Measurements from ENCODE around the gene PDXP. TPM values are rescaled to one million over a fixed set of nuclear protein-coding genes. Genes with fewer than 3 reads are reported as not detected.
"Not testable (repeated sequence)": the region's sequence is repeated elsewhere in the genome, so short reads cannot be mapped to it uniquely, and the experiment has no call there.

PDXP gene
- total RNA-seq, 1 experiment from 2014 or later = 38.7 TPM

DNA sequence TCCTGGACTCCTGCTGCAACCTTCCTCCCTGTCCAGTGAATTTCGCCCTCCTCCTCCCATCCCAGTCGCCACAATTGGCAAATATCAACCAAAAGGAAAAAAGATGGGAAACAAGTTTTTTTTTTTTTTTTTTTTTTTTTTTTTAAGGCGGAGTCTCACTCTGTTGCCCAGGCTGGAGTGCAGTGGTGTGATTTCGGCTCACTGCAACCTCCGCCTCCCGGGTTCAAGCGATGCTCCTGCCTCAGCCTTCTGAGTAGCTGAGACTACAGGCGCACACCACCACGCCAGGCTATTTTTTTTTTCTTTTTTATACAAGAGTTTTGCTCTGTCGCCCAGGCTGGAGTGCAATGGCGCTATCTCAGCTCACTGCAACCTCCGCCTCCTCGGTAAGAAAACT lies 37.7 kb downstream of the PDXP start:
- DNase-seq (ENCODE audit: low read depth) = not testable (repeated sequence)

DNA sequence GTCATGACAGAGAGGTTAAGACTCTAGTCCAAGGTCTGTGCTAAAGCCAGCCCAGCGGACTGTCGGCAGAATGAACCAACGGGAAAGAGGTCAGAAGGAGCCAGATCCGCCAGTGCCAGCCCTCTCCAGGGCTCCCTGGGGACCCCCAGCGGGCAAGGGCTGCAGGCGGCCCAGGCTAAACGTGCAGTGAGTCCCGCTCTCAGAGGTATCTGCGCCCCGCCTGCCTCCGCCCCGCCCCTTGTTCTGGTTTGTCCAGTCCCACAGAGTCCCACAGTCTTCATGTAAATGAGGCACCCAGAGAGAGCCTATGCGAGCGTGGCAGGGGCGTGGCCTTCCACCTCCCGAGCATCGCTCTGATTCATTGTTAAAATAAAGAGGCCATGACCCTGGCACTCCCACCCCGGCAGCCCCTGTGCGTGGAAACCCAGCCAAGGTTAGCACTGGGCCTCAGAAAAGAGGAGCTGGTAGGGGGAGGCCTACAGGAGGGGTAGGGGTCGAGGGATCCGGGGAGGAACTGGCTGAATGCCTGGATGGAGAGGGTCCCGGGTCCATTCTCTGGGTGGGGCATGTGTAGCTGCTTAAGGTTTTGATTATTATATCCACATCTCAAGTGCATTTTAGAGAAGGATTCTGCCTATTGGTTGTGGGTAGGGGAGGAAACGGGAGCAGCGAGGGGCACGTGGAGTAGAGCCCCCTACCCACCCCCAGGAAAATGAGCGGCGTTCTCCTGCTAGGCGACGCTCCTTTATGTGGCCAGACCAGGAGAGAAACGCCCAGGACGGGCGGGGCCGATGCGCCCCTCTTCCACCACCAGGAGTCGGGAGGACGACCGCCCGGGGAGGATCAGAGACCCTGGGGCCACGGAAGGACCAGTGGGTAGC lies 38.4 kb downstream of the PDXP start, which contains the start of gene TRIOBP:
TSS of gene TRIOBP (plus strand) at position 392 of the 881 bp plus-strand sequence. CDS start 4,318 bp downstream, outside the sequence.
- DNase-seq (ENCODE audit: low read depth) = peak; percentile 98

DNA sequence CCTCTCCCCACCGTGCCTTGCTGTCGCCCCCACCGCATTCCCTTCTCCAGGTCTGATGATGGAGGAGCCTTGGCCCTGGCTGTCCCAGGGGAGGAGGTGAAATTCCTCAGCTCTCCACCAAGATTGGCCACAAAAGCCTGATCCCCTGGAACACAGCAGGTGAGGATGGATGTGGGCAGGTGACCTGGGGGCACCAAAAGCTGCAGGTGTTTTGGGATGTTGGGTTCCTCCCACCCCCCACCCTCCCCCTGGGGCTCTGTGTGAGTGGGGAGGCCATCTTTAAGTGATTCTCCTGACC lies 39.0 kb downstream of the PDXP start:
- DNase-seq (ENCODE audit: low read depth) = no peak

- DNase-seq (ENCODE audit: low read depth) = no peak
These were observed 42.7 kb downstream of the PDXP start for GRCh38 chr22:37701141-37701786.

- DNase-seq (ENCODE audit: low read depth) = no peak
These were observed 45.4 kb downstream of the PDXP start for GRCh38 chr22:37703906-37704305.

DNA sequence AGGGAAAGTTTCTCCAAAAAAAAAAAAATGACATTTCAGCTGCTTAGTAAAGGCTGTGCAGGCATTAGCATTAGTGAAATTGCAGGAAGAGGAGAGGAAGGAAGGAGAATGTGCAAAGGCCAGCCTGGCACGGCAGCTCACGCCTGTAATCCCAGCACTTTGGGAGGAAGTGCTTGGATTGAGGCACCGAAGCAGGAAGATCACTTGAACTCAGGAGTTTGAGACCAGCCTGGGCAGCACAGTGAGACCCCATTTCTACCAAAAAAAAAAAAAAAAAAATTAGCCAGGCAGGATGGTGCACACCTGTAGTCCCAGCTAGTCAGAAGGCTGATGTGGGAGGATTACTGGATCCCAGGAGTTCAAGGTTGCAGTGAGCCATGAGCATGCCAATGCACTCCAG lies 46.1 kb downstream of the PDXP start:
- DNase-seq (ENCODE audit: low read depth) = no peak

- no peak for DNase-seq (ENCODE audit: low read depth)
These were observed 46.7 kb downstream of the PDXP start for GRCh38 chr22:37705205-37705604.

DNA sequence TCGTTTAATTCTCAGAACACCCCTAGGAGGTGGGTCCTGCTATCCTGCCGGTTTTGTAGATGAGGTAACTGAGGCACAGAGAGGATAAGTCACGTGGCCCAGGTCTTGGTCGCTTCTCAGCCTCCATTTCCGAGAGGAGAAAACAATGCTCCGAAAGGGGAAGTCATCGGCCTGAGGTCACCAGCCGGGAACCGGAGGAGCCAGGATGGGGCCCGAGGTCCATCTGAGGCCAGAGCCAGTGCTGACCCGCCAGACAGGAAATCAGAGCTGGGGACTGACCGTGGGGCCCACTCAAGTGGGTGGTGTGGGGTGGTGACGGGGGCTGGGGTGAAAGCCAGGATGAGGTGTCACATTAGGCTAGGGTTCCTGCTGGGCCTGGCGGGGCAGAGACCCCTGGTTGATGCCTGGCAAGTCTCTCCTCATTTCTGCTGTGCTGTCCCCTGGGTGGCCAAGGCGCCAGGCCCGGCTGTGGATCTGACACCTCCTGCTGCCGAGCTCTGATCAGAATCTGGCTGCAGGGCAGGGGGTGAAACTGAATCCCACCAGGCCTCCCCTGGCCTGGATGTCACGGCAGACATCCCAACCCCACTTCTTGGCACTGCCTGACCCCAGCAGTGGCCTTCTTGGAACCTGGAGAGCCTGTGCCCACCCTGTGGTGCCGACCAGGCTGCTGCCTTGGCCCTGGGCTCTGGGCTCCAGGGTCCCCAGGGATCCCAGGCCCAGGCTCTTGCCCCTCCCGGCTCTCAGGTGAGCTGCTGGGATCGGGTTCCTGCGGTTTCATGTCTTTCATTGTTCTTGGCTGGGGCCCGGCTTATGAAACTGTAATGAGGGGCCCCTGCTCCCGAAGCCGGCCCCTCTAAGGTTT lies 50.3 kb downstream of the PDXP start:
- no peak for DNase-seq (ENCODE audit: low read depth)

- DNase-seq (ENCODE audit: low read depth) = no peak
These were observed 50.9 kb downstream of the PDXP start for GRCh38 chr22:37709445-37709765.

- no peak for DNase-seq (ENCODE audit: low read depth)
These were observed 52.2 kb downstream of the PDXP start for GRCh38 chr22:37710675-37711074.

DNA sequence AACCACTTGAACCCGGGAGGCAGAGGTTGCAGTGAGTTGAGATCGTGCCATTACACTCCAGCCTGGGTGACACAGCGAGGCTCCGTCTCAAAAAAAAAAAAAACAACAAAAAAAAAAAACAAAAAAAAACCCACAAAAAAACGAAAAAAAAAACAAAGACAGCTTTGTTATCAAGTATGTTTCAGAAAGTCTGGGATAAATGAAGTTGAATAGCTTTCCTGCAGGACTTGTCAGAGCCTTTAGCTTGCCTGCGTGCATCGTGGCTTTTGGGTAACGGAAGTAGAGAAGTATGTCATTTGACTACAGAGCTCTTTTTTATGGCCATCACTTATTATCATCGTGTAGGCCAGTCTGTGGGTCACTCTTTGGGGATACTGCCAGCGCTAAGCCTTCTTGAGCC lies 53.0 kb downstream of the PDXP start:
- no peak for DNase-seq (ENCODE audit: low read depth)

DNA sequence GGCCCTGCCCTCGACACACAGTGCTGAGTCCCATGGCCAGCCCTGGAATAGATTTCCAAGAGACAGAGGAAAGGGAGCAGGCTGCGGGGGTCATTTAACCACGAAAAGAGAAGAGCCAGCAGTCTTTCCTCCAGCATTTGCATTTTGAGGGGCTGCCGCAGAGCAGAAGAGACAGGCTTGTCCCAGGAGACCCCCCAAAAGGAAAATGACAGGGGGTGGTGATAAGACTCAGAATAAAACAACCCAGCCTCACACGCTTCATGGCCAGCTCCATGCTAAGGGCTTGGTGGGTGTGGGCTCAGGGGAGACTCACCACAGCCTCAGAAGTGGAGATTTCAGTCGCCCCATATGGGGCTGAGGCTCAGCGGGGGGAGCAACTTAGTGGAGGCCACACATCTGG lies 55.2 kb downstream of the PDXP start:
- DNase-seq (ENCODE audit: low read depth) = no peak

- DNase-seq (ENCODE audit: low read depth) = no peak
These were observed 56.1 kb downstream of the PDXP start for GRCh38 chr22:37714634-37715033.

DNA sequence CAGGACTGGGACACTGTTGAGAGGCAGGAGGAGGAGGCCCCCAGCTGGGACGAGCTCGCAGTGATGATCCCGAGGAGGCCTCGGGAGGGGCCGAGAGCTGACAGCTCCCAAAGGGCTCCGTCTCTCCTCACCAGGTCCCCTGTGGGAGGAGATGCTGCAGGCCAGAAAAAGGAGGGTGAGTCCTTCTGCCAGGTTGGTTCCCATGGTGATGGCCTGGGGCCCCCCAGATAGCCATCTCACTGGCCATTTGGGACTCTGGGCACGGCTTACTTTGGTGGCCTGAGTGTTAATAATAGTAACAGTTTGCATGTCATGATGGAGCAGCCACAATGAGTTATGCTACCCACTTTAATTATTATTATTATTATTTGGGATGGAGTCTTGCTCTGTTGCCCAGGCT lies 57.2 kb downstream of the PDXP start:
- DNase-seq (ENCODE audit: low read depth) = no peak

Other genes with a start within 250 kb of the PDXP start
- 0.17 and 0.32 TPM in 2 replicates for gene ELFN2, start 231.2 kb upstream of the PDXP start, total RNA-seq (2014; rRNA removed)
- 0.17 and 1.3 TPM in 2 replicates for gene MFNG, start 172.3 kb upstream of the PDXP start, total RNA-seq (2014; rRNA removed)
- 22.4 and 23.0 TPM in 2 replicates for gene CARD10, start 139.3 kb upstream of the PDXP start, total RNA-seq (2014; rRNA removed)
- gene CDC42EP1, start 98.2 kb upstream of the PDXP start, total RNA-seq (2014; rRNA removed) = 49.0 and 52.9 TPM in 2 replicates
- gene LGALS2, start 78.6 kb upstream of the PDXP start, total RNA-seq (2014; rRNA removed) = not detected in 2 replicates
- 53.3 and 58.4 TPM in 2 replicates for gene GGA1, start 49.9 kb upstream of the PDXP start, total RNA-seq (2014; rRNA removed)
- 1.7 and 3.5 TPM in 2 replicates for gene SH3BP1, start 19.1 kb upstream of the PDXP start, total RNA-seq (2014; rRNA removed)
- 5,161 and 10,139 TPM in 2 replicates for gene LGALS1, start 16.9 kb downstream of the PDXP start, total RNA-seq (2014; rRNA removed)
- gene NOL12, start 27.6 kb downstream of the PDXP start, total RNA-seq (2014; rRNA removed) = 45.1 and 53.9 TPM in 2 replicates
- 128 and 137 TPM in 2 replicates for gene TRIOBP, start 38.3 kb downstream of the PDXP start, total RNA-seq (2014; rRNA removed)
- 21.2 and 23.4 TPM in 2 replicates for gene GCAT, start 149.2 kb downstream of the PDXP start, total RNA-seq (2014; rRNA removed)
- gene GALR3, start 164.7 kb downstream of the PDXP start, total RNA-seq (2014; rRNA removed) = not detected in 2 replicates
- gene ANKRD54, start 185.6 kb downstream of the PDXP start, total RNA-seq (2014; rRNA removed) = 49.5 and 55.0 TPM in 2 replicates
- 311 and 345 TPM in 2 replicates for gene EIF3L, start 190.7 kb downstream of the PDXP start, total RNA-seq (2014; rRNA removed)
- gene MICALL1, start 247.6 kb downstream of the PDXP start, total RNA-seq (2014; rRNA removed) = 52.0 and 54.6 TPM in 2 replicates

All from LHCN-M2 (cell line).